ENCODE measurements around the gene PRR7. TPM values are rescaled to one million over a fixed set of nuclear protein-coding genes. Genes with fewer than 3 reads are reported as not detected.

The PRR7 gene, protein sequence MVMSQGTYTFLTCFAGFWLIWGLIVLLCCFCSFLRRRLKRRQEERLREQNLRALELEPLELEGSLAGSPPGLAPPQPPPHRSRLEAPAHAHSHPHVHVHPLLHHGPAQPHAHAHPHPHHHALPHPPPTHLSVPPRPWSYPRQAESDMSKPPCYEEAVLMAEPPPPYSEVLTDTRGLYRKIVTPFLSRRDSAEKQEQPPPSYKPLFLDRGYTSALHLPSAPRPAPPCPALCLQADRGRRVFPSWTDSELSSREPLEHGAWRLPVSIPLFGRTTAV
- 5.3 and 6.3 TPM in 2 replicates for total RNA-seq

DNA sequence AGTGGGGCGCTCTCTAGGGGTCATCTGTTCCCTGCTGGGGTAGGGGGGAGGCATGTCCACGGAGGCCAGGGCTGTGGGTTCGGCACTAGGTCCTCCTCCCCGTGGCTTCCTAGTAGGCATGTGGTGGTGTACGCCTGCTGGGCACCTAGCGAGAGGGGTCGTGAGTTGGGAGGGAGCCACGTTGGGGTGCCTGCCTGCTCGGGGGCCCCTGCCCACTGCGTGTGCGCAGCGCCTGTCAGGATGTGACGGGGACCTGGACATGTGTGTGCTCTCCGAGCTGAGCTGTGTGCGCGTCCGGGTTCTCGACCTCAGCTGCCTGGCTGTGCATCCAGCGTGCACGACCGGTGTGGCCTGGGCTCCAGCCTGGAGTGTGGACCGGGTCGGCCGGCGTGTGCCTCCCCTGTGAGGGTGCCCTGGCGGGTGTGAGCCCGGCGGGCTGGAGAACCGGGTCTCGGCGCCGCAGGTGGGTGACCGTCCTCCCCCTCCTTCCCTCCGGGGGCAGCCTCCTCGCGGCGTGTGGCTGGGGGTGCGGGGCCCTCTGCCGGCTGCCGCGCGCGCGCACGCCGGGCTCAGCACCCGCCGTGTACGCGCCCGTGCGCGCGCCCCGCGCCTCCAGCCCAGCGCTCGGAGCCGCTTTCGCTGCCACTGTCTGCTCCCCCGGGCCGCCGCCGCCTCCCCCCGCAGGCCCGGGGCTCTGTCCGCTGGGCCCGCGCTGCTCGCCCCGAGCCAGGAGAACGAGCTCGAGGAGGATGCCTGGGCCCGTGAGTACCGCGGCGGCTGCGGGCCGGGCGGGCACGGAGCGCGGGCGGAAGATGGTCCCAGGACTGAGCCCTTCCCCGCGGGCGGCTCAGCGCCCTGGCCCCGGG, at the start of gene PRR7:
PRR7 (plus strand) TSS at position 615 of the 866 bp plus-strand sequence. CDS start 8,254 bp downstream, outside the sequence.

DNA sequence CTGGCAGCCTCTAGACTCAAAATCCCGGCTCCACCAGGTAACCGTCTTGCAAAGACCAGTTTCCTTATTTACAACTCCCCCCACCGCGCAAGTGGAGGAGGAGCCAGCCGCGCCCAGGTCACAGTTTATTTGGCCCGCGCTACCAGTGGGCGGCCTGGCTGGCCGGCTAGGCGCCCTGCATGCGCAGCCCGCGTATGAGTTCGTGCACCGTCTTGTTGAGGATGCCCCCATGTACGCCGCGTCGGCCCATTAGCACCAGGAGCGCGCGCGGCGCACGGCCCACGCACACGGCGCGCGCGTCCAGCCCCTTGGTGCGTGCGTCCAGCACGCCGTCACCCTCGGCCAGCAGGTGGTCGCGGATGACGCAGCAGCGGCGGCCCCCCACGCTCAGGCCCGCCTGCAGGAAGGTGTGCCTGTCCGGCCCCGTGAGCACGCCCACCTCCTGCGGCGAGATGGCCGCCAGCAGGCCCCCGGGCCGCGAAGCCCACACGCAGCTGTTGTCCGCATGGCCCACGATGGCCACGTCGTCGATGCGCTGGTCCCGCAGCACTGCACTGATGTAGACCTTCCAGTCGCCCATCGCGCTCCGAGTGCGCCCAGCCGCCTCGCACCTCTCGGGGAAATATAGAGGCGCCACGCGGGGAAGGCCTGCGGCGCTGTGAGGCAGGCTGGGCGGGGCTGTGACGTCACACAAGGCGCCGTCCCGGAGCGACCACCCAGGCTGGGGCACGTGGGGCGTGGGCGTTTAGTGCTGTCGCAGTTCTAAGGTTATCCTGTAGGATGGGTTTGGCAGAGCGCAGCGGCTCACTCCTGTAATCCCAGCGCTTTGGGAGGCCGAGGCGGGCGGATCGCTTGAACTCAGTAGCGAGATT, 46.4 kb upstream of the PRR7 start, which contains the start of gene PFN3:
PFN3 (minus strand) TSS at position 665 of the 872 bp plus-strand sequence; CDS start at position 580, 85 bp downstream.

DNA sequence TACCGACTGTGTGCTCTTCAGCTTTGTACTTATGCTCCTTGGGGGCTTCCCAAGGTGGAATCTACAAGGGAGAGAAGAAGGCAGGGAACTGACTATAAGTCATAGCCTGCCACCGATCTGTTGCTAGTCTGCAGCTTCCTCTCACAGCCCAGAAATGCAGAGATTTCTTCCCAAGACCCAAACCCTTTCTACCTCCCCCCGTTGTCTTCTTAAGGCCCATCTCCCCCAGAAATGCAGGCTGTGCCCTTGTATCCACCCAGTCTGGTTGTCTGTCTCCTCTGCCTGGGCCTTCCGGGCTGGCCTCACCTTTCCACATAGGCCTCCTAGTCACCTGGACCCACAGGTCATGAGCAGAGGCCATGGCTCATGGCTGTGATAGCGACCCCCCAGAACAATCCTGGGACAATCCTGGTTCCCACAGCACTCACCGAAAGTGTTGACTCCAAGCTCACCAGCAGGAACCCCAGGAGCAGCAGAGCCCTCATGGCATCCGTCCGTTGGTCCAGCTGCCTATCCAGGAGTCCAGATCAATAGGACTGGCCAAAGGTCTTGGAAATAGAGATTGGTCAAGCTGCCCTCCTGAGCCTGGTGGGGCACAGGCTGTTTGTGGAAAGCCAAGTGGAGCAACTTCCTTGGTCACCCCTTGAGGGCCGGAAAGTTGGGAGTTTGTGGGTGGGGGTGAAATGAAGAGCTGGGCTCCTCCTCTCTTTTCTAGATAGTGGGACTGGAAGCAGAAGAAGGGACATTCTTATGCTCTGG, 37.4 kb upstream of the PRR7 start, which contains the start of gene F12:
F12 (minus strand) TSS at position 522 of the 759 bp plus-strand sequence; CDS start at position 485, 37 bp downstream.

DNA sequence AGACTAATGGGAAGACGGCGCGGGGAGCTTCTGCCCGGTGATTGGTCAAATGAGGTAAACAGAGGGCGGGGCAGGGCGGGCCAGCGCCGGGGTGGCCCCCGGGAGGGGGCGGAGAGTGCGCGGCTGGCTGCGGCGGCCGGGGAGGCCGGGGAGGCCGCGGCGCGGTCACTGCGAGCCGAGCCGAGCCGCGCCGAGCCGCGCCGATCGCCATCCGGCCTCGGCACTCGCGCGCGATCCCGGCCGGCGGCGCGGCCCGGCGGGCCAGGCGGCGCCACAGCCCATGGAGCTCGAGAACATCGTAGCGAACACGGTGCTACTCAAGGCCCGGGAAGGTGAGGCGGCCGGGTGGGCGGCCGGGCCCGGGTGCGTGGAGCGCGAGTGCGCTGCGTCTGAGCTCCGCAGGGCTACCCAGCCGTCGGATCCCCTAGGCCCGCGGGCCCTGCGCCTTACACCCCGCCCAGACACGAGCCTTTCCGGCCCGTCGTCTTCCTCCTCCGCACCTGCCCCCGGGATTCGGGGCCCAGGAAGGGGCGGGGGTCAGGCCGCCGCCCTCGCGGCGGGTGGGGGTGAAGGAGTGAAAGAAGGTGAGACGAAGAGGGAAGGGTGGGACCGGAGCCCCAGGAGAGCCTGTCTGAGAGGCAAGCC, 19.9 kb upstream of the PRR7 start, which contains the start of gene GRK6:
GRK6 (plus strand) TSS at position 111 of the 645 bp plus-strand sequence; CDS start at position 281, 170 bp downstream.

DNA sequence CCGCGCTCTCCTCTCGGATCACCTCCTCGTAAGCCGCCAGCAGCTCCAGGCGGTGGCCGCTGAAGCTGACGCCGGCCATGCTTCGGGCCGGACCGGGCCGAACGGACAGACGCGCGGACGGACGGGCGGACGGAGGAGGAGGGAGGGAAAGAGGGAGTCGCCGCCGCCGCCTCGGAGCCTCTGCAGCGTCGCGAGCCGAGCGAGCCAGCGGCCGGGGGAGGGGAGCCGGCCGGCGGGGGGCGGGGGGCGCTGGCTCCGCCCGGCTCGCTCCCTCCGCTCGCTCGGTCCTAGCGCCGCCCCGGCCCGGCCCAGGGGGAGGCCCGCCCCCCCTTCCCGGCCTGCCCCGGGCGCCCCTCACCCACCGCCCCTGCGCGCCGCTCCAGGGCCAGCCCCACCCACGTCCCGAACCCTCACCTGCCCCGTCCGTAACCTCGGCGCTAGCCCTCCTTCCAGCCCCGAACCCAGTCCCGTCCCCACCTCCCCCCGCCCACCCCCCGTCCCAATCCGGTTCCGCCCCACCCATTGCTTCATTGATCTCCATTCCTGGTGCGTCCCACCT, 26.9 kb downstream of the PRR7 start, which contains the start of gene DBN1:
DBN1 (minus strand) TSS at position 192 of the 559 bp plus-strand sequence; CDS start at position 79, 113 bp downstream.

DNA sequence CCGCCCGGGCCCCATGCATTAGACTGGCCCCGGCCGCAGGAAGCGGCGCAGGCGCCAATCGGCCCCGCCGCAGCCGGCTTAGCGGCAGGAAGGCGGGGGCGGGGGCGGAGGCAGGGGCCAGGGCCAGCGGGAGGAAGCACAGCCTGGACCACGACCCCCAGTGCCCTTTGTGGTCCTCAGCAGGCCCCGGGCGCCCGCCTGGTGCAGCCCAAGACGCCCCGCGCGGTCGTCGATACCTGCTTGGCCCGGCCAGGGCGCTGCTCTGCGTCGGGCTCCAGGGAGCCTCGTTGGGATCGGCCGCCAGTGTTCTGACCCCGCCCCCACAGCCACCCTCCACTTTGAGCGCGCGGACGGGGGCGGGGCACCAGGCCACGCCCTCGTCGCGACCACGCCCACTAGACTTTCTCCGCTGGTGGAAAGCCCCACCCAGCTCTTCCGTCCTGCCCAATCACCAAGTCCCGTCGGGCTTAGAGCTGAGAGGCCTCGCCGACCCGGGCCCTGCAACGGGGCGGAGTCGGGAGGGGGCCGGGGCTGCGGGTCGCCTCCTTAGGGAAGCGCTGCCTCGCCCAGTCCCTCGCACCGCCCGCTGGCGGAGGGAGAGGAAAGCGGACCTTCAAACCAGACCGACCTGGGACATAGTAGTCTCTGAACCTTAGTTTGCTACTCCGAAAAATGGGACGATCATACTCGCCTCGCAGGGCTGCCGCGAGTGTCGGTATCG, 50.8 kb downstream of the PRR7 start, which contains the start of gene PDLIM7:
PDLIM7 (minus strand) TSS at position 313 of the 721 bp plus-strand sequence. CDS start 1,092 bp downstream, outside the sequence.

Other genes with a start within 250 kb of the PRR7 start
- gene RAB24, start 143.1 kb upstream of the PRR7 start, total RNA-seq, result 17.8 and 22.1 TPM in 2 replicates
- gene PRELID1, start 143.0 kb upstream of the PRR7 start, total RNA-seq, result 101 and 120 TPM in 2 replicates
- 10.4 and 14.7 TPM in 2 replicates for gene MXD3, start 134.9 kb upstream of the PRR7 start, total RNA-seq
- gene LMAN2, start 95.1 kb upstream of the PRR7 start, total RNA-seq, result 430 and 437 TPM in 2 replicates
- gene RGS14, start 88.9 kb upstream of the PRR7 start, total RNA-seq, result 2.2 and 5.1 TPM in 2 replicates
- gene SLC34A1, start 62.4 kb upstream of the PRR7 start, total RNA-seq, result not detected in 2 replicates
- gene PFN3, start 46.2 kb upstream of the PRR7 start, total RNA-seq, result not detected in 2 replicates
- gene F12, start 37.2 kb upstream of the PRR7 start, total RNA-seq, result 0.25 and 0.26 TPM in 2 replicates
- gene GRK6, start 20.1 kb upstream of the PRR7 start, total RNA-seq, result 15.8 and 21.7 TPM in 2 replicates
- 124 and 135 TPM in 2 replicates for gene DBN1, start 26.8 kb downstream of the PRR7 start, total RNA-seq
- gene PDLIM7, start 50.8 kb downstream of the PRR7 start, total RNA-seq, result 55.5 and 76.9 TPM in 2 replicates
- gene DOK3, start 63.0 kb downstream of the PRR7 start, total RNA-seq, result 1.4 and 2.0 TPM in 2 replicates
- gene DDX41, start 70.1 kb downstream of the PRR7 start, total RNA-seq, result 101 and 127 TPM in 2 replicates
- 11.2 and 16.0 TPM in 2 replicates for gene FAM193B, start 107.7 kb downstream of the PRR7 start, total RNA-seq
- 178 and 212 TPM in 2 replicates for gene TMED9, start 145.4 kb downstream of the PRR7 start, total RNA-seq
- gene B4GALT7, start 153.3 kb downstream of the PRR7 start, total RNA-seq, result 26.7 and 28.9 TPM in 2 replicates

All from aortic smooth muscle cell (primary cell).